ENCODE measurements around the gene WTAP.
"Not testable (repeated sequence)": the region's sequence is repeated elsewhere in the genome, so short reads cannot be mapped to it uniquely, and the experiment has no call there.

The WTAP gene

DNA sequence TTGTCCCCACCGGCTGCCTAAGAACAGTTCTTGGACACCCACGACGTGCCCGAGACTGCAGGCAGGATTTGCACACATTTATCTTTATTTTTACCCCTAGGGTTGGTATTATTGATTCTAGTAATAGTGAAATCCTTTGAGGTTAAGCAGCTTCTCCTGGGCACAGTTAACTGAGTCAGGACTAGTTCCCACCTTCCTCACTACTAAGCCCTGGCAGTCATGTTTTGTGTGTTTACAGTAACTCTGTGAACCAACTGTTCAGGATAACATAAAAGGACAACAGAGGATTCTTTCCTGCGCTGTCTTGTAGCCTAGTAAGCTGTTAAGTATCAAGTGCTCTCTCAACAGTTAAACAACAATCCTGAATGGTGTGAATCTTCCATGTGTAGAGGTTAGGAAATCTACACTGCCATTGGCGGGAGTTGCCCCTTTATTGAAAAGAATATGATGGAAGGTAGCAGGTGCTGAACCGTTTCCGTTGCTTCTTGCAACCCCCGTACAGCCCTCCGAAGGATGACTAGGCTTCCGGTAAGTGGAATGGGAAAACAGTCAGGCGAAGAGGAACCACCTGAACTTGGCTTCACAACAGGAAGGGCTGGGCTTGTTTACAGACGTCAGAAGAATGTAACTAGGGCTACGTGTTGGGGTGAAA lies 33.3 kb upstream of the WTAP start:
- no peak for DNase-seq

DNA sequence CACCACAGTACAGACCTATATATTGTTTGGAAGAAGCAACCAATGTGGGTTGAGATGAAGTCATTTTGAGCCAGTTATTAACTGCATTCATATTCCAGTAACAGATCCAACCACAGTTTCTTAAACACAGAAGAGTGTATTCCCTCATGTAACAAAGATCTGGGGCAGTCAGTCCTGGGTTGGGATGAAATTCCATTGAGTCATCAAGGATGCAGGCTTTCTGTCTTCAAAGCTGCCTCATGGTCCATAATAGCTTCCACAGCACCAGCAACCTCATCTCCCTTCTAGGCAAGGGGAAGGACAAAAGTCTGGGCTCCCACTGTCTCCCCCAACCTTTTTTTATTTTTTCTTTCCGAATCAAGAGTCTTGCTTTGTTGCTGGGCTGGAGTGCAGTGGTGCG lies 31.3 kb upstream of the WTAP start:
- peak; percentile 72 for DNase-seq

DNA sequence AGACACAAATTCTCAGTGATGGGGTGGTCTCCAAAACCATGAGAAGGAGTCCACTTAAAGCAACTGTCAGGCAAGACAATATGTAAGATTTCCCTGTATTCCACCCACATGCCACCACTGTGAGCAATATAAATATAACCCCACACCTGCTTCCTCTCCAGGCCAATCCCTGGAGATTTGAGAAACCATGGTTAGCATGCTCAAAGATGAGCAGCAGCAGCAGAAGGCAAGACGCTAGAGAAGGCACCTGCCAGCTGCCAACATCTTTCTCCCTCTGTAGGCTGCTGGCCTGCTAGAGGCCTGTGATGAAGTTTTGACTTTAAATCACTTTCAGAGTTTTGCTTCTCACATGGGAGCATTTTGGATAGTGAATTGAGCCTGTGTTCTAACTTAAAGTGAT lies 26.3 kb upstream of the WTAP start:
- peak; percentile 22 for DNase-seq

DNA sequence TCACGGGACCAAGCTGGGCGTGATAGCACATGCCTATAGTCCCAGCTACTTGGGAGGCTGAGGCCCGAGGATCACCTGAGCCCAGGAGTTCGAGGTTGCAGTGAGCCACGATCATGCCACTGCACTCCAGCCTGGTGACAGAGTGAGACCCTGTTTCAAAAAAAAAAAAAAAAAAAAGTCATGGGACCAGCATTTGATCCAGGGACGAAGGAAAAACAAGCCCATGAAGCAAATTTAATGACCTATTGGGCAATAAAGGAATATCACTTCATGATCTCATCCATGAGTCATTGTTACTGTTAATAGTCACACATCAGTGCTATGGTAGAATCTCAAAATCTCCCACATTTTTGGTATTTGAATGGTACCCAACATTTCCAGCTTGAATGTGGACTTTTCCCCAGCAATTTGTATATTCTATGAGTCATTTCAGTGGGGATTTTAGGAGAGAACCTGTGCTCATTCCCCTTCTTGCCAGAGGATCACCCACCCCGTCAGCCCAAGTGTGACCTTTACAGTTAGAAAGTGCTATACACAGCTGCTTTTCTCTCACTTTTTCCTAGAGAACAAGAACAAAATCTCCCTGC lies 25.8 kb upstream of the WTAP start:
- DNase-seq = peak; percentile 91

DNA sequence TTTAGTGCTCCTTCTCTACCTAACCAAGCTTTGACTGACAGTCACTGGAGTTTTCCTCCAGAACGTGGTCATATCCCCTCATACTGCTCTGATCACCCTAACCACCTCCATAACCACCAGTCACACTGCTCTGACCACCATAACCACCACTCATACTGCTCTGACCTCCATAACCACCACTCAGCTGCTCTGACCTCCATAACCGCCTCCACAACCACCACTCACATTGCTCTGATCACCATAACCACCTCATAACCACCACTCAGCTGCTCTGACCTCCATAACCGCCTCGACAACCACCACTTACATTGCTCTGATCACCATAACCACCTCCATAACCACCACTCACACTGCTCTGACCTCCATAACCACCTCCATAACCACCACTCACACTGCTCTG lies 16.7 kb upstream of the WTAP start:
- not testable (repeated sequence) for DNase-seq

DNA sequence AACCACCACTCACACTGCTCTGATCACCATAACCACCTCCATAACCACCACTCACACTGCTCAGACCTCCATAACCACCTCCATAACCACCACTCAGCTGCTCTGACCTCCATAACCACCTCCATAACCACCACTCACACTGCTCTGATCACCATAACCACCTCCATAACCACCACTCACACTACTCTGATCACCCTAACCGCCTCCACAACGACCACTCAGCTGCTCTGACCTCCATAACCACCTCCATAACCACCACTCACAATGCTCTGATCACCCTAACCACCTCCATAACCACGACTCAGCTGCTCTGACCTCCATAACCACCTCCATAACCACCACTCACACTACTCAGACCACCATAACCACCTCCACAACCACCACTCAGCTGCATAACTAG lies 14.9 kb upstream of the WTAP start:
- not testable (repeated sequence) for DNase-seq

DNA sequence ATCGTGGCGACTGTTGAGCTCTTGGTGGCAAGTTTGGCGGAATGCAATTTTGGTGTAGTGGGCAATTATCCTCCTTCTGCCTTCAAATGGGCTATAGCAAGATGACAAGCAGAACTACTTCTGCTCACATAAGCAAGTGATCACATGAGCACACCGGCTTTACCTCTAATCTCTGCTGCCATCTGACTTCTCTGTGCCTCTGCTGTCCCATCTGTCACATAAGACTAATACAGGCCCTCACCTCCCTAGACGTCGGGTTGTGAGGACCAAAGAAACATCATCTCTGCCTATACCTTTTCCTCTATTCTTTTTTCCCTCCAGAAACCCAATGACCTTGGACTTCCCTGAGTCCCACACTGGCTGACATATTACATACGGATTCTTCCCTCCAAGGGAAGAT lies 13.3 kb upstream of the WTAP start:
- DNase-seq = no peak

DNA sequence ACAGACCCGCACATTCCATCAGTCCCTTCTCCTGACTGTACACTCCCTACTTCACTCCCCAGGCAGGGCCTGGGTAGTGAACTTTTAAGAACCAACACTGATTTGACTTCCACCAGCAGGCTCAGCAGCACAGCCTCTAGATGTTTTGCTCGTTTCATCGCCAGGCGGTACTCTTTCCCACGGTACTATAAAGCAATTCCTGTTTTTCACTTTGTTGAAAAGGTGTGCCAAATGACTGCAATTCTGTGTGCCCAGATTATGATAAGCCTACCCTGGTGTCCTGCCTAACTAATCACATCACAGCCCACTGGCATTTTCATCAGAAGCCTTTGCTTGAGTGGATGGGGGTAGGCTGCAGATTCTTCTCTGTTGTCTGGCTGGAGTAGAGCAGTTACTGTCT lies 12.9 kb upstream of the WTAP start:
- no peak for DNase-seq

DNA sequence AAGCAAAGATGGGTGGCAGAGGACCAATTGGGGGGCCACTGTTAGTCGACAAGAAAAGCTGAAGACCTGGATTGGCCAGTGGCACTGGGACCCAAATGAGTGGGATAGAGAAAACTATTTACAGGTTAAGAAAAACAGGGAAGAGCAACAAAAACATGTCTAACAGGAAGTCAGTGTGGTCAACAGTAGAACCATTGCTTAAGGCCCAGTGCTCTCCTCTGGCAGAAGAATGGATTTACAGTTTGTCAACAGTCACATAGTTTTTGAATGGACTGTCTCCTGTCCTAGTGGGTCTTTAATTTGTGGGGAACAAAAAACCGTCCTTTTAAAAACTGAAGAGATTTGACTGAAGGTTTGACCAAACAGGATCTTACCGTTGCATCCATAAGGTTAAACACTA lies 12.1 kb upstream of the WTAP start:
- DNase-seq = no peak

DNA sequence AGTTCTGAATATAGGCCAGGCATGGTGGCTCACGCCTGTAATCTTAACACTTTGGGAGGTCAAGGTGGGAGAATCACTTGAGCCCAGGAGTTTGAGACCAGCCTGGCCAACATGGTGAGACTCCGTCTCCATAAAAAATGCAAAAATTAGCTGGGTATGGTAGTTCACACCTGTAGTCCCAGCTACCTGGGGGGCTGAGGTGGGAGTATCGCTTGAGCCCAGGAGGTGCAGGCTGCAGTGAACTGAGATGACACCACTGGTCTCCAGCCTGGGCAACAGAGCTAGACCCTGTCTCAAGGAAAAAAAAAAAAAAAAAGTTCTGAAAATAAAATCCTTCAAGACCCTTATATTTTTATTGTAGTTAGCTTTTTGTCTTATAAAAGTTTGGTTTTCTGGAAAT lies 11.7 kb upstream of the WTAP start:
- DNase-seq = no peak

DNA sequence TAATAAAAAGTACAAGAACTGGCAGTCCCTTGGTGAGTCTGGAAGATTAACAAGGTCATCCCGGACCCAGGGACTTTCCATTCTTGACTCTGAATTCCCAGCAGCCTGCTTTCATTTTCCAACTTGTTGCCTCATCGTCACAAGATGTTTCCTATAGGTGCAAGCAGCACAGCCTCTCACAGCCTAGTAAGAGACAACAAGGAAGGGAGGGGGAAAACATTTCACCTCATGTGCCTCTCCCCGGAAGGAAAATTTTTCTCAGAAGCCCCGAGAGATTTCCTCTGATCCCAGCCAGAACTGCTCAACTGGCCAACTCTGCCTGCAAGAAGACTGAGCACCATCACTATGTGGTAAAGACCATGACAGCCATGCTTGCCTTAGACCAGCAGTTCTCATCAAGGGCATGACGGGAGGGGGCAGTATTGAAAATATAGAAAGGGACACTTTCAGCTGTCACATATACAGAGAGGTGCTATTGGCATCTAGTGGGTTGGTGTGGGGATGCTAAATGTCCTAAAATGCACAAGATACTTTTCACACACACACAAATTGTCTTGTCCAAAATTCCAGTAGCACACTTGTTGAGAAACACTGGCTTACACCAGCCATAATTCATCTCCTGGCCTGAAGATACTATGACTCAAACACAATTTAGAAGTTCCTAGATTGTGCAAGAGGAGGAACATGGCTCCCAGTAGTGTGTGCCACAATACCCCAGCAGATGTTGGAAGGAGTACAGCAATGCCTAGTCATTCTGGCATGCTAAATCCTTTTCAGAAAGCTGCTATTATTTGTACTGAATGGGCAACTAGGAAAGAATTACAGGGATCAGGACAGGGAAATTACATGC lies 10.8 kb upstream of the WTAP start:
- DNase-seq = peak; percentile 96

DNA sequence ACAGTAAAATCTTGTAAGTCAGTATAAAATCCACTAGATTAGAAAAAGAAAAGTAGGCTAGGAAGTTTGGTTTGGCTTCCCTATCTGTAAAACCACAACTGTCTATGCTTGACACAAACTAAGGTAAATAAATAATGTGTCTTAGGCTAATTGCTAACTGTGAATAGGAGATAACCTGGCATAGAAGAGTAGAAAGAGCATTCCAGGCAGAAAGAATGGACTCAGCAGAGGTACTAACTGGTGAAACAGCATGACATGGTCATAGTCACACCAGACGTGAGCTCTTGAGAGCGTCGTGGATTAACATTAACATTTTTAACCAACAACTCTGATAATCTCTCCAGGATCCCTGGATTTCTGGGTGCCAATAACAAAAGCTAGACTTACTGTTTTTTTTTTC lies 8.7 kb upstream of the WTAP start:
- DNase-seq = no peak

DNA sequence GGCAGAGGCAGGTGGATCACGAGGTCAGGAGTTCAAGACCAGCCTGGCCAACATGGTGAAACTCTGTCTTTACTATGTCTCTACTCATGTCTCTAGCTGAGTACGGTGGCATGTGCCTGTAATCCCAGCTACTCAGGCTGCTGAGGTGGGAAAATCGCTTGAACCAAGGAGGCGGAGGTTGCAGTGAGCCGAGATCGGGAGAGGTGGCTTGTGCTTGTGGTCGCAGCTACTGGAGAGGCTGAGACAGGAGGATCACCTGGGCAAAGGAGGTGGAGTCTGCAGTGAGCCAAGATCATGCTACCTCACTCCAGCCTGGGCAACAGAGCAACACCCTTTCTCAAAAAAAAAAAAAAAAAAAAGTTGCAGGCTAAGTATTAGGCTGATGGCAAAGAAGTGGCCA lies 8.0 kb upstream of the WTAP start:
- DNase-seq = no peak

DNA sequence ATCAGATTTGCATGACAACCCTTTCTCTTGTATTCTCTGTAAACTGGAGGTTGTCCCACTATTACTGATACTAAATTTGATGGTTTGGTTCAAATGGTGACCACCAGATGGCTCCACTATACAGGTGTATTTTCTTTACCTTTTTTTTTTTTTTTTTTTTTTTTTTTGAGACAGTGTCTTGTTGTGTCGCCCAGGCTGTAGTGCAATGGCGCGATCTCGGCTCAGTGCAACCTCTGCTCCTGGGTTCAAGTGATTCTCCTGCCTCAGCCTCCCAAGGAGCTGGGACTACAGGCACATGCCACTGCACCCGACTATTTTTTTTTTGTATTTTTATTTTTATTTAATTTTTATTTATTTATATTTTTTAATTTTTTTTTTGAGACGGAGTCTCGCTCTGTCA lies 6.6 kb upstream of the WTAP start:
- no peak for DNase-seq

DNA sequence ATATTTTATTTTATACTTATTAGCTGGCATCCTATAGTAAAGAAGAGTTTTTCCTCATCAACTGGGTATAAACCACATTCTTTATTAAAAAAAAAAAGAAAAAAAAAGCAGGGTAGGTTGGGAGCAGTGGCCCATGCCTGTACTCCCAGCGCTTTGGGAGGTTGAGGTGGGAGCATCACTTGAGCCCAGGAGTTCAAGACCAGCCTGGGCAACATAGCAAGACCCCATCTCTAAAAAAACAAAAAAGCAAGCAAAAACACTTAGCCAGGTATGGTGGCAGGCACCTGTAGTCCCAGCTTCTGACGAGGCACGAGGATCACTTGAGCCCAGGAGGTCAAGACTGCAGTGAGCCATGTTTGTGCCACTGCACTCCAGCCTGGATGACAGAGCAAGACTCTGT lies 5.3 kb upstream of the WTAP start:
- DNase-seq = not testable (repeated sequence)

DNA sequence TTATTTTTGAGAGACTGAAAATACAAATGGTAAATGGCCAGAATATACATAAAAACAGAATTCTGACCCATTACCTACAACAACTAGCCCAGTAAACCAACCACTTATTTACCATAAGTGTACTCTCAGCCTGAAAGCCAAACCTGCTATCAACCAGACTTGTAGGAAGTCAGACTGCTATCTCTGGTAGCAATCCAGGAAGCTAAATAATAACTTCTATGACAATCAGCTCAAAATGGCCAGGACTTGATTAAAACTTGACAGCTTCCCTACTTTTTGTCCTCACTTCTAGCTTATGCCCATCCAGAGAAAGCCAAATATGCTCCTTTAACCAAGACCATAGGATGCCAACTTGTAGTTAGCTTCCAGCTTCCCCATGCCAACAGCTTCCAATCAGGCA lies 4.7 kb upstream of the WTAP start:
- no peak for DNase-seq

DNA sequence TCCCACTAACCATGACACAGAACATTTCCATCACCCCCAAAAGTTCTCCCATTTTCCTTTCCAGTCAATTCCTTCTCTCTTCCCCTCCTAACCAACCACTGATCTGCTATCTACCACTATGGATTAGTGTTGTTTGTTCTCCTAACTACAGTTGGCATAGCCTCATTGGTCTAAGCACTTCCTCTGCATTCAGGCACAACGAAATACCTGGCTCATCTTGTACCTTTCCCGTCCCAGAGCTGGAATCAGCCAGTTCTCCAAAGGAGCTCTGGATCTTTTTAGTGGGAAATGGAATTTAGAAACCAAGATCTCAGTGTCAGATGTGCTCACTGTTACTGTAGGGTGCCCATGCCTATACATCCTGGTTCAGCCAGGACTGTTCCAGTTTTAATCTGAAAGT lies 4.0 kb upstream of the WTAP start:
- DNase-seq = no peak

DNA sequence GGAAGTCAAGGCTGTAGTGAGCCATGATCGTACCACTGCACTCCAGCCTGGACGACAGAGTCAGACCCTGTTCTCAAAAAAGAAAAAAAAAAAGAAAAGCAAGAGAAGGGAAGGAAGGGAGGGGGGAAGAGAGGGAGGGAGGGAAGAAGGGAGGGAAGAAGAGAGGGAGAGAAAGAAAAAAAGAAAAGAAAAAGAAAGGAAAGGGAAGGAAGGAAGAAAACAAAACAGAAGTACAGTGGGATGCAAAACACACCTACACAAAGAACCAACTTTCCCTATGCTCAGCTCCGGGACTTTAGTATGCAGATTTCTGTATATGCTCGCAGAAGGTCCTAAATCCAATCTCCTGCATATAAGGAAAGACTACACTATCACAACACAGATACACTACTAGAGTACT lies 2.5 kb upstream of the WTAP start:
- DNase-seq = no peak

DNA sequence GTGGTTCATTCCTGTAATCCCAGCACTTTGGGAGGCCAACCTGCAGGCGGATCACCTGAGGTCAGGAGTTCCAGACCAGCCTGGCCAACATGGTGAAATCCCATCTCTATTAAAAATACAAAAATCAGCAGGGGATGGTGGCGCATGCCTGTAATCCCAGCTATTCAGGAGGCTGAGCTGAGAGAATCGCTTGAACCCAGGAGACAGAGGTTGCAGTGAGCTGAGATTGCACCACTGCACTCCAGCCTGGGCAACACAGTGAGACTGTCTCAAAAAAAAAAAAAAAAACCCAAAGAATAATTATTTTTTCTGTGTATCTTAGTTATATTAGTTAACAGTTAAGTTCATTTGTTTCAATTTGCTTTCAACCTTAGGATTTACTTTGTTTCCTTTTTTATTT lies 2.1 kb upstream of the WTAP start:
- DNase-seq = not testable (repeated sequence)

DNA sequence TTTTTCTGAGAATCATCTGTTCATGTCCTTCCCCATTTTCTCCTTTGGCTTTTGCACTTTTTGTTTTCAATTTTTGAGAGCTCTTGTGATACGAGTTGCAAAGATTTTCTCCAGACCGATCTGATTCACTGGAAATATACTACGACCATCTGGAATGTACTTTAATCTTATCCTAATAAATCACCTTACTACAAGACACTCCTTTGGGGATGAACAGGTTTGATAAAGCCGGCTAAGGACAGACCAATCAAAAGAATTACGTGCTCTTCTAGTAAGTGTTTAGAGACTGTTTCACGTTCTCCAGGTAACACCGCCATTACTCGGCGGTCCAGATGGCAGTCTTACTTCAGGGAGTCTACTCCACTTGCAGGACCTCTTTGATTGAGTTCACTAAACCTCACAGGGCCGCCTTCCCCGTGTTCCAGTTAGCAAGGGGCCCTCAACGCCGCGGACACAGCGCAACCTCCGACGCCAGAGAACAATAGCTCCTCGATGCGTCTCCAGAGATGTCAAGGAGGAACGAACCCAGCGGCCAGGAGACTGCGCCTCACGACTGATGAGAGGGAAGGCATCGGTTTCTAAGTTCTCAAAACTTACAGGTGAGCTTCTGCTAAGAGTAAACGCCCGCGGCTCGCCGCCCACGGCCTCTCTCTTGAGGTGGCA lies 920 bp upstream of the WTAP start:
- DNase-seq = no peak

DNA sequence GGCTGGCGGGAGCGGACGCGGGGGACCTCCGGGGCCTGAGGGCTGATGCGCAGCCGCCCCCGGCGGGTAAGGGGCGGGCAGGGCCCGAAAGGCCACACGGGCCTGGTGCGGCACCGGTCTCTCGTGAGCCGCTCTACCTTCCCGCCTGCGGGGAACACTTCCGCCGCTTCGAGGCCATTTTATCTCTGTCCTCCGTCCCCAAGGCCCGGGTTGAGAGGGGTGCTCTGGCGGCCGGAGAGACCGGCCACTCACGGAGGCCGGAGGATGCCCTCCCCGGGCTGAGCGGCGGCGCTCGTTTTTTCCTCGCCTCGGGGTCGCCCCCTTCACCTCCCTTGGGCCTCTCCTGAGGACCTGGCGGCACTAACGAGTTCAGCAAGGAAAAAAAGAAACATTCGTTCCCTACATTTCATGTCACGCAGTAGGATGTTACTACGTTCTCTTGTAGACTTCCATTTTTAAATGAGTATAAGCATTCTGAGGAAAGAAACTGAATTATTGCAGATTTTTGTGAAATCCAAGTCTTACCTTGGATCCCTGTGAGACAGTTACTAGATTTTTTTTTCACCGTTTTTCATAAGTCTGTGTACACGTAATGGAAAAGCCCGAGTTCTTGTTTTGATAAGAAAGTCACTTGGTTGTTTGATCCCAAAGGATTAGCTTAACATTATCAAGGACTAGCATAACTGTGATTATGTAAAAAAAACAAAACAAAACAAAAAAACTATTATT lies 575 bp downstream of the WTAP start:
- DNase-seq = no peak

DNA sequence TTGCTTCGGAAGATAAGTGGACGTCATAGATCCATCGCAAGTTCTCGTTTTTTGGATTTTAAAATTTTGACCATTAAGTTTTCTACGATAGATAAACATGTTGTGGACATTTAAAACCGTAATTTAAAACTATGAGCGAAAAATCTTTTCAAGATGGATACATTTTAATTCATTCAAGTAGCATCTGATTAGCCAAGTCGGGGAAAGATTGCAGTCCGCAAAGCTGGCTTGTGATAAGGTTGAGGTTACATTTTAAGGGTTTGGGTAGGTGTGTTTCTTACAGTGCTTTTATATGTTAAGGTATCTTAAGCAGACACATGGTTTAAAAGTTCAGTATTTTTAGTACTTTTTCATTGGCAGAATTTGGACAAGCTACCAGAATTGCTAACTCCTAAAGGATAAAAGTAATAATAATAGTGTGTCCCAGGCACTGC lies 1.2 kb downstream of the WTAP start:
- no peak for DNase-seq

All from fibroblast of skin of abdomen (primary cell).